Cardiac fibroblast (primary cell): ENCODE data around the gene ACTRT2.

ENCODE experiments used
- DNase-seq, 2 donors: peaks; one replicate each; pipeline versions ENCODE4 v3.0.0 to v3.0.0-alpha.2; 2010; ENCODE audit warnings: low read depth in 2 of 2
- H3K4me3 ChIP-seq, 2 donors: replicated peaks in 1 of 2; 1 replicate in 1 of 2; 2 replicates in 1 of 2; pipeline ENCODE4 v1.5.1; 2011; ENCODE audit warnings: low read depth in 2 of 2, low read length in 2 of 2, mild to moderate bottlenecking in 2 of 2, moderate library complexity in 1 of 2
- TF ChIP-seq, protein P1 (sequence below): IDR thresholded peaks from one replicate; pipeline ENCODE4 v1.5.1; 2011; ENCODE audit warnings: low read depth, mild to moderate bottlenecking, low read length, inconsistent platforms

Gene ACTRT2

DNA sequence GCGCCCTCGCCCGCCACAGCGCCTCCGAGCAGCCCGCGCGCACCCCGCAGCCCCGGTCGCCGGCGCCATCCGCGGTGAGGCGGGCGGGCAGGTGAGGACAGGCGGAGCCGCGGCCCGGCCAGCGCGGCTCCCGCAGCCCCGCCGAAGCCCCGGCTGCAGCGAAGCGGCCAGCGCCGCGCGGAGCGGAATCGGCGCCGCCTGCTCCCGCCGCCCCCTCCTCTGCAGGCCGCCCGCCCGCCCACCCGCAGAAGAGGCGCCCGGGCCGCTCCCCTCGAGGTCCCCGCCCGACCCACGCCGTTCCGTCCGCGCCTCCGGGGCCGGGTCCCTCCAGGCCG lies 49.0 kb downstream of the ACTRT2 start:
- DNase-seq = no peak
- TF ChIP-seq, protein P1, sequence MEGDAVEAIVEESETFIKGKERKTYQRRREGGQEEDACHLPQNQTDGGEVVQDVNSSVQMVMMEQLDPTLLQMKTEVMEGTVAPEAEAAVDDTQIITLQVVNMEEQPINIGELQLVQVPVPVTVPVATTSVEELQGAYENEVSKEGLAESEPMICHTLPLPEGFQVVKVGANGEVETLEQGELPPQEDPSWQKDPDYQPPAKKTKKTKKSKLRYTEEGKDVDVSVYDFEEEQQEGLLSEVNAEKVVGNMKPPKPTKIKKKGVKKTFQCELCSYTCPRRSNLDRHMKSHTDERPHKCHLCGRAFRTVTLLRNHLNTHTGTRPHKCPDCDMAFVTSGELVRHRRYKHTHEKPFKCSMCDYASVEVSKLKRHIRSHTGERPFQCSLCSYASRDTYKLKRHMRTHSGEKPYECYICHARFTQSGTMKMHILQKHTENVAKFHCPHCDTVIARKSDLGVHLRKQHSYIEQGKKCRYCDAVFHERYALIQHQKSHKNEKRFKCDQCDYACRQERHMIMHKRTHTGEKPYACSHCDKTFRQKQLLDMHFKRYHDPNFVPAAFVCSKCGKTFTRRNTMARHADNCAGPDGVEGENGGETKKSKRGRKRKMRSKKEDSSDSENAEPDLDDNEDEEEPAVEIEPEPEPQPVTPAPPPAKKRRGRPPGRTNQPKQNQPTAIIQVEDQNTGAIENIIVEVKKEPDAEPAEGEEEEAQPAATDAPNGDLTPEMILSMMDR = no peak
- peak overlapping the region in 1 of 2 donors; percentile 47 for H3K4me3 ChIP-seq

DNA sequence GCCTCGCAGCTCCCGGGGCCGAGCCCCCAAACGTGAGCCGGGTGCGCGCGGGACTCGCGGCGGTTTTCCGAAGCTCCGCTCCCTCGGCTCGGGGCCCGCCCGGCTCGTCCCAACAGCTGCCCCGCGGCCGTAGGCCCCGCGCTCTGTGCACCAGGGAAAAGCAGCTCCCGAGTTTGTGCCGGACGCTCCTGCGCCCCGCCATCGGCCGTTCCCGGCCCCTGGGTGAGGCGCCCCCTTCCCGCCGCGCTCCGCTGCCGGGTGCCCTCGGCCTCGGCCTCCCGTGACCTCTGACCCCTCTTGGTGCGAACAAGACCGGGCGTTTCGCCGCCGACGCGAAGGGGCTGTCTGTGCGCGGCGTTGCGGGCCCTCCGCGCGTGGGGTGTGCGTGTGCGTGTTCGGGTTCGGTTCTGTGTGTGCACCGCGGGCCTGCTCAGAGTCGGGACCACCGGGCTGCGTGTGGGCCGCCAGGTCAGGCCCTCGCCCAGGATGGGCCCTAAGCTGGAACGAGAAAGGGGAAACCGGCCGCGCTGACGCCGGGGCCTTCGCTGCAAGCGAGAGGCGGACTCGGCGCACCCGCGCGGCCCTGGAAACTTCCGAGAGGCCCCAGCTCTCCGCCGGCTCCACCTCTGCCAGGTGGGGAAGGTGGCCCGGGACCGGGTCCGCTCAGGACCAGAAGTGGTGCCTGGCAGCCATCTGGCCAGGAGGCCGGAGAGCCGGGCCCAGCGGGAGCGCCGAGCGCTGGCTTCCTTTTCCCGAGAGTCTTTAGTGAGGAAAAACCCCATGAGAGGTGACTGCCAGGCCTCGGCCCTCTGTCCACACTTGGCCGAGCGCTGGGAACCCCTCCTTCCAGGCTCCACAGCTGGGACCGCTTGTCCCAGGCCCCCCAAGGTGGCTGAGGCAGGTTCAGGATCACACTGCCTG lies 49.6 kb downstream of the ACTRT2 start:
- TF ChIP-seq, protein P1 = no peak
- H3K4me3 ChIP-seq = peak overlapping the region in 1 of 2 donors; percentile 18
- DNase-seq = peak in 1 of 2 donors; percentile 6

DNA sequence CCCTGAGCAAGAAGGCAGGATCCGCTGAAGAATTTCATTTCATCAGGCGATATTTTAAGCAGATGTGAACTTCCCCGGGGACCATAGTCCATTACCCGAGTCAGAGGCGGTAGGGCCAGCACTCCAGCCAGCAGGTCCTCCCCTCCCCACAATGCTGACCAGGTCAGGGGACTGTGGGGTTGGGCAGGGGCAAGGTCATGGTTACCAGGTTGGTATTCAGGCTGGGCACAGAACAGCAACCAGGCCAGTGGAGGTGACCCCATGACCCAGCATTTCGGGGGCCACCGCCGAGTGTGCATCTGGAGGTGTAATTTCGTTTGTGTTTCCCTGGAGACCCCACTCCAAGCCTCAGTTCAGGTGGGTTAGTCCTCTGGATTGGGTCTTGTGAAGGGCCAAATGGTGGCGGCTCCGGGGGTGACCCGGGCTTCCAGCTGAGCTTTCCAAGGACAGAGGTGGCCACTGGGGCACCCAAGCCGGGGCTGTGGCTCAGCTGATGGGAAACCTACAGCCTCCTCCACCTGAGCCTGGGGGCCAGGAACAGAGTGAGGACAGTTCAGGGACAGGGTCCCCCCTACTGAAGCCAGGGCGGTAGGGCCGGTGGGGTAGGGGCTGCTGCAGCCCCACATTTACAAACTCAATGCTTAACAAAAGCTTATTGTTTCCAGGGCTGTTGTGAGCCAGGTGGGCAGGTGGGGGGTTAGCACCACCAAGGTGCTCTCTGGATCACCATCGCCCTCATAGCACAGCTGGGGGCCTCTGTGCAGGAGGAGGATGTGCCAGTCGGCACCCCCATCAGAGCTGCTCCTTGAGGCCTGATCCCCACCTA lies 50.5 kb downstream of the ACTRT2 start:
- no peak overlapping the region for H3K4me3 ChIP-seq
- DNase-seq = no peak
- TF ChIP-seq, protein P1 = no peak
